ENCODE measurements around the gene SUSD5.

SUSD5 gene

GRCh38 chr3:33221241-33221640 lies 2.6 kb upstream of the SUSD5 start:
- peaks cover 3% of the 10 kb centered on the region for H3K9me3 ChIP-seq (ENCODE audit: low read length)
- no peaks in the 10 kb centered on the region for H3K36me3 ChIP-seq (ENCODE audit: insufficient read depth, low read length)
- H3K4me3 ChIP-seq (ENCODE audit: low read length), result no peak overlapping the region
- H3K27me3 ChIP-seq (ENCODE audit: insufficient read depth, low read length), result peaks cover 41% of the 10 kb centered on the region
- peaks cover 10% of the 10 kb centered on the region for H3K4me1 ChIP-seq (ENCODE audit: insufficient read depth, low read length)
- H2AFZ ChIP-seq (ENCODE audit: low read depth, low read length), result no peak overlapping the region

- Histone ChIP-seq H2AFZ (ENCODE audit: low read depth, low read length) (peak overlapping the region; percentile 86), H3K27me3 (ENCODE audit: insufficient read depth, low read length) (peaks cover 46% of the 10 kb centered on the region), H3K4me1 (ENCODE audit: insufficient read depth, low read length) (peaks cover 10% of the 10 kb centered on the region), H3K4me3 (ENCODE audit: low read length) (peak overlapping the region; percentile 59), H3K36me3 (ENCODE audit: insufficient read depth, low read length) (no peaks in the 10 kb centered on the region), H3K9me3 (ENCODE audit: low read length) (peaks cover 7% of the 10 kb centered on the region)
Measured at GRCh38 chr3:33219175-33219487, 521 bp upstream of the SUSD5 start.

GRCh38 chr3:33217866-33218445 lies 654 bp downstream of the SUSD5 start:
- H3K27me3 ChIP-seq (ENCODE audit: insufficient read depth, low read length), result peaks cover 46% of the 10 kb centered on the region

GRCh38 chr3:33215739-33216138 lies 2.9 kb downstream of the SUSD5 start:
- H2AFZ ChIP-seq (ENCODE audit: low read depth, low read length), result no peak overlapping the region
- peaks cover 7% of the 10 kb centered on the region for H3K9me3 ChIP-seq (ENCODE audit: low read length)
- H3K36me3 ChIP-seq (ENCODE audit: insufficient read depth, low read length), result no peaks in the 10 kb centered on the region
- H3K4me1 ChIP-seq (ENCODE audit: insufficient read depth, low read length), result peaks cover 10% of the 10 kb centered on the region
- H3K27me3 ChIP-seq (ENCODE audit: insufficient read depth, low read length), result peaks cover 40% of the 10 kb centered on the region
- no peak overlapping the region for H3K4me3 ChIP-seq (ENCODE audit: low read length)

More at GRCh38 chr3:33217866-33218445, 654 bp downstream of the SUSD5 start:
- Histone ChIP-seq H3K9me3 (ENCODE audit: low read length) (peaks cover 7% of the 10 kb centered on the region), H3K4me1 (ENCODE audit: insufficient read depth, low read length) (peaks cover 10% of the 10 kb centered on the region), H3K36me3 (ENCODE audit: insufficient read depth, low read length) (no peaks in the 10 kb centered on the region), H2AFZ (ENCODE audit: low read depth, low read length) (peak overlapping the region; percentile 86), H3K4me3 (ENCODE audit: low read length) (peak overlapping the region; percentile 59)

GRCh38 chr3:33212406-33212805 lies 6.2 kb downstream of the SUSD5 start:
- no peaks in the 10 kb centered on the region for H3K4me1 ChIP-seq (ENCODE audit: insufficient read depth, low read length)
- no peak overlapping the region for H3K4me3 ChIP-seq (ENCODE audit: low read length)
- H3K9me3 ChIP-seq (ENCODE audit: low read length), result peaks cover 9% of the 10 kb centered on the region
- H3K27me3 ChIP-seq (ENCODE audit: insufficient read depth, low read length), result peaks cover 17% of the 10 kb centered on the region
- H2AFZ ChIP-seq (ENCODE audit: low read depth, low read length), result no peak overlapping the region
- H3K36me3 ChIP-seq (ENCODE audit: insufficient read depth, low read length), result no peaks in the 10 kb centered on the region

GRCh38 chr3:33211444-33211843 lies 7.2 kb downstream of the SUSD5 start:
- Histone ChIP-seq H3K27me3 (ENCODE audit: insufficient read depth, low read length) (peaks cover 8% of the 10 kb centered on the region), H2AFZ (ENCODE audit: low read depth, low read length) (no peak overlapping the region), H3K4me1 (ENCODE audit: insufficient read depth, low read length) (no peaks in the 10 kb centered on the region), H3K4me3 (ENCODE audit: low read length) (no peak overlapping the region), H3K9me3 (ENCODE audit: low read length) (peaks cover 8% of the 10 kb centered on the region), H3K36me3 (ENCODE audit: insufficient read depth, low read length) (no peaks in the 10 kb centered on the region)

- no peaks in the 10 kb centered on the region for H3K4me1 ChIP-seq (ENCODE audit: insufficient read depth, low read length)
- H2AFZ ChIP-seq (ENCODE audit: low read depth, low read length), result no peak overlapping the region
- H3K27me3 ChIP-seq (ENCODE audit: insufficient read depth, low read length), result no peaks in the 10 kb centered on the region
- no peaks in the 10 kb centered on the region for H3K36me3 ChIP-seq (ENCODE audit: insufficient read depth, low read length)
- H3K4me3 ChIP-seq (ENCODE audit: low read length), result no peak overlapping the region
- H3K9me3 ChIP-seq (ENCODE audit: low read length), result peaks cover 2% of the 10 kb centered on the region
Measured at GRCh38 chr3:33209357-33209756, 9.3 kb downstream of the SUSD5 start.

- H3K36me3 ChIP-seq (ENCODE audit: insufficient read depth, low read length), result no peaks in the 10 kb centered on the region
- no peaks in the 10 kb centered on the region for H3K27me3 ChIP-seq (ENCODE audit: insufficient read depth, low read length)
- H2AFZ ChIP-seq (ENCODE audit: low read depth, low read length), result no peak overlapping the region
- no peaks in the 10 kb centered on the region for H3K9me3 ChIP-seq (ENCODE audit: low read length)
- H3K4me3 ChIP-seq (ENCODE audit: low read length), result no peak overlapping the region
- H3K4me1 ChIP-seq (ENCODE audit: insufficient read depth, low read length), result no peaks in the 10 kb centered on the region
Measured at GRCh38 chr3:33202711-33203457, 15.7 kb downstream of the SUSD5 start.

- H3K36me3 ChIP-seq (ENCODE audit: insufficient read depth, low read length), result no peaks in the 10 kb centered on the region
- H3K4me3 ChIP-seq (ENCODE audit: low read length), result no peak overlapping the region
- no peaks in the 10 kb centered on the region for H3K4me1 ChIP-seq (ENCODE audit: insufficient read depth, low read length)
- no peak overlapping the region for H2AFZ ChIP-seq (ENCODE audit: low read depth, low read length)
- no peaks in the 10 kb centered on the region for H3K9me3 ChIP-seq (ENCODE audit: low read length)
- no peaks in the 10 kb centered on the region for H3K27me3 ChIP-seq (ENCODE audit: insufficient read depth, low read length)
Measured at GRCh38 chr3:33201195-33201594, 17.4 kb downstream of the SUSD5 start.

- H2AFZ ChIP-seq (ENCODE audit: low read depth, low read length), result no peak overlapping the region
- H3K4me3 ChIP-seq (ENCODE audit: low read length), result no peak overlapping the region
- H3K4me1 ChIP-seq (ENCODE audit: insufficient read depth, low read length), result no peaks in the 10 kb centered on the region
- no peaks in the 10 kb centered on the region for H3K27me3 ChIP-seq (ENCODE audit: insufficient read depth, low read length)
- H3K36me3 ChIP-seq (ENCODE audit: insufficient read depth, low read length), result no peaks in the 10 kb centered on the region
- no peaks in the 10 kb centered on the region for H3K9me3 ChIP-seq (ENCODE audit: low read length)
Measured at GRCh38 chr3:33196538-33196937, 22.1 kb downstream of the SUSD5 start.

- Histone ChIP-seq H3K36me3 (ENCODE audit: insufficient read depth, low read length) (no peaks in the 10 kb centered on the region), H3K4me3 (ENCODE audit: low read length) (no peak overlapping the region), H2AFZ (ENCODE audit: low read depth, low read length) (no peak overlapping the region), H3K4me1 (ENCODE audit: insufficient read depth, low read length) (no peaks in the 10 kb centered on the region), H3K27me3 (ENCODE audit: insufficient read depth, low read length) (no peaks in the 10 kb centered on the region), H3K9me3 (ENCODE audit: low read length) (no peaks in the 10 kb centered on the region)
Measured at GRCh38 chr3:33194303-33194702, 24.3 kb downstream of the SUSD5 start.

GRCh38 chr3:33187368-33187634 lies 31.3 kb downstream of the SUSD5 start:
- Histone ChIP-seq H3K4me1 (ENCODE audit: insufficient read depth, low read length) (no peaks in the 10 kb centered on the region), H2AFZ (ENCODE audit: low read depth, low read length) (no peak overlapping the region), H3K36me3 (ENCODE audit: insufficient read depth, low read length) (no peaks in the 10 kb centered on the region), H3K4me3 (ENCODE audit: low read length) (no peak overlapping the region), H3K9me3 (ENCODE audit: low read length) (no peaks in the 10 kb centered on the region), H3K27me3 (ENCODE audit: insufficient read depth, low read length) (no peaks in the 10 kb centered on the region)

- Histone ChIP-seq H2AFZ (ENCODE audit: low read depth, low read length) (no peak overlapping the region), H3K9me3 (ENCODE audit: low read length) (no peaks in the 10 kb centered on the region), H3K27me3 (ENCODE audit: insufficient read depth, low read length) (no peaks in the 10 kb centered on the region), H3K4me1 (ENCODE audit: insufficient read depth, low read length) (no peaks in the 10 kb centered on the region), H3K36me3 (ENCODE audit: insufficient read depth, low read length) (no peaks in the 10 kb centered on the region), H3K4me3 (ENCODE audit: low read length) (no peak overlapping the region)
Measured at GRCh38 chr3:33186524-33187367, 31.9 kb downstream of the SUSD5 start.

Data from neuron (in vitro differentiated cells).